GM23338 (cell line): Measurements from ENCODE around the gene E4F1.

Experiments
- CREB1 ChIP-seq: fragments of 250-450 bp; sonication (Bioruptor Pico); IDR thresholded peaks from 2 replicates; pipeline ENCODE4 v1.5.0; 2020; ENCODE audit warnings: low read depth, mild to moderate bottlenecking, moderate library complexity
- CTCF ChIP-seq, 2 experiments: fragments of 200-600 bp in 1 of 2; sonication (generic) in 1 of 2; conservative IDR thresholded peaks; 2 replicates each; pipeline versions ENCODE4 v1.5.1 to v1.6.1; 2016 to 2017; ENCODE audit warnings: antibody characterized with exemption in 2 of 2, low read depth in 2 of 2, mild to moderate bottlenecking in 2 of 2, moderate library complexity in 1 of 2
- ETS1 ChIP-seq: IDR thresholded peaks from 2 replicates; pipeline ENCODE4 v1.6.1; 2016; ENCODE audit warnings: antibody characterized with exemption
- EZH2 ChIP-seq: fragments of 200-600 bp; sonication (generic); IDR thresholded peaks from one replicate; pipeline ENCODE4 v1.8.0; 2017; ENCODE audit warnings: antibody characterized with exemption, mild to moderate bottlenecking, low read depth; ENCODE audit not compliant: unreplicated experiment
- EZH2phosphoT487 ChIP-seq: fragments of 200-600 bp; sonication (generic); IDR thresholded peaks from one replicate; pipeline ENCODE4 v1.8.1; 2018; ENCODE audit warnings: antibody characterized with exemption; ENCODE audit not compliant: unreplicated experiment
- JUNB ChIP-seq: IDR thresholded peaks from one replicate; pipeline ENCODE4 v1.6.1; 2016; ENCODE audit warnings: antibody characterized with exemption; ENCODE audit not compliant: unreplicated experiment
- POLR2AphosphoS5 ChIP-seq: IDR thresholded peaks from 2 replicates; pipeline ENCODE4 v1.6.1; 2016; ENCODE audit warnings: antibody characterized with exemption, low read depth
- REST ChIP-seq: IDR thresholded peaks from one replicate; pipeline ENCODE4 v1.6.1; 2018; ENCODE audit warnings: antibody characterized with exemption; ENCODE audit not compliant: unreplicated experiment
- ZNF331 ChIP-seq: fragments of 250-450 bp; sonication (Bioruptor Pico); IDR thresholded peaks from 2 replicates; pipeline ENCODE4 v1.5.0; 2020; ENCODE audit warnings: low read depth, mild to moderate bottlenecking, moderate library complexity
- ZNF462 ChIP-seq: fragments of 250-450 bp; sonication (Bioruptor Pico); IDR thresholded peaks from 2 replicates; pipeline ENCODE4 v1.5.0; 2020; ENCODE audit warnings: mild to moderate bottlenecking, moderate library complexity

- no peak for TF ChIP-seq CTCF (conservative IDR thresholded peaks at IDR 0.05; ENCODE audit: low read depth in 2 of 2)
- no peak for TF ChIP-seq EZH2
- TF ChIP-seq JUNB = no peak
- no peak for TF ChIP-seq CREB1
- TF ChIP-seq POLR2AphosphoS5 = no peak
- no peak for TF ChIP-seq REST
- no peak for TF ChIP-seq ETS1
- TF ChIP-seq ZNF462 (CRISPR knock-in tag) = no peak
- TF ChIP-seq ZNF331 (CRISPR knock-in tag) = no peak
- TF ChIP-seq EZH2phosphoT487 = no peak
Measured at GRCh38 chr16:2186064-2186463, 37.3 kb upstream of the E4F1 start.
